Natural killer cell (primary cell): ENCODE results near the gene TGFBR1. TPM values are rescaled to one million over a fixed set of nuclear protein-coding genes. Genes with fewer than 3 reads are reported as not detected.
A peak's percentile ranks its signal among the peaks of the same experiment; 100 is the strongest.

ENCODE experiments used
- ATAC-seq, 3 donors: fragments of 150-1000 bp in 2 of 3; fragments of 200-7000 bp in 1 of 3; cut with Tn5 transposase; 1 replicate in 1 of 3; 2 replicates in 2 of 3; pipeline ENCODE4 v1.10.0; 2021; ENCODE audit warnings: mild to moderate bottlenecking in 2 of 3, moderate library complexity in 2 of 3
- DNase-seq, 2 donors: peaks; one replicate each; pipeline versions ENCODE4 v3.0.0 to v3.0.0-alpha.2; 2013 to 2021; ENCODE audit warnings: mixed read lengths in 1 of 2
- H3K27ac ChIP-seq: one replicate; pipeline ENCODE4 v1.5.1; 2013; ENCODE audit warnings: mild to moderate bottlenecking, low read length
- H3K27me3 ChIP-seq: one replicate; pipeline ENCODE4 v1.6.1; 2013; ENCODE audit warnings: low read length; ENCODE audit not compliant: control insufficient read depth, insufficient read depth
- H3K36me3 ChIP-seq: one replicate; pipeline ENCODE4 v1.6.1; 2013; ENCODE audit warnings: low read length; ENCODE audit not compliant: control insufficient read depth, insufficient read depth
- H3K4me1 ChIP-seq: one replicate; pipeline ENCODE4 v1.6.1; 2013; ENCODE audit warnings: low read length; ENCODE audit not compliant: control insufficient read depth, insufficient read depth
- H3K4me3 ChIP-seq: one replicate; pipeline ENCODE4 v1.5.1; 2013; ENCODE audit warnings: low read length
- H3K9me3 ChIP-seq: one replicate; pipeline ENCODE4 v1.6.1; 2013; ENCODE audit warnings: low read length; ENCODE audit not compliant: control insufficient read depth, insufficient read depth
- H3K27ac Mint-ChIP-seq, 2 donors: one replicate each; pipeline ENCODE4 v1.8.0; 2022; ENCODE audit warnings: mild to moderate bottlenecking in 2 of 2, mixed read lengths in 2 of 2, moderate library complexity in 1 of 2
- H3K27me3 Mint-ChIP-seq, 2 donors: one replicate each; pipeline ENCODE4 v1.8.0; 2022; ENCODE audit warnings: low read depth in 2 of 2, mixed read lengths in 2 of 2
- H3K36me3 Mint-ChIP-seq: one replicate; pipeline ENCODE4 v1.8.0; 2022; ENCODE audit warnings: mixed read lengths
- H3K4me1 Mint-ChIP-seq, 2 donors: one replicate each; pipeline ENCODE4 v1.8.0; 2022; ENCODE audit warnings: mixed read lengths in 2 of 2
- H3K4me3 Mint-ChIP-seq: one replicate; pipeline ENCODE4 v1.8.0; 2022; ENCODE audit warnings: mild to moderate bottlenecking, moderate library complexity, mixed read lengths
- H3K9me3 Mint-ChIP-seq, 2 donors: one replicate each; pipeline ENCODE4 v1.8.0; 2022; ENCODE audit warnings: mixed read lengths in 2 of 2
- CTCF ChIP-seq: fragments of 200-600 bp; IDR thresholded peaks from one replicate; pipeline ENCODE4 v1.8.0; 2022; ENCODE audit warnings: antibody characterized with exemption
- whole genome bisulfite sequencing: methylation state at CpG from one replicate; pipeline ENCODE4 v1.1.7; 2013; ENCODE audit warnings: missing lambda C conversion rate; ENCODE audit not compliant: insufficient coverage; 5-methylcytosine and 5-hydroxymethylcytosine counted together
- intact Hi-C: fragments of 100-400 bp; cut with micrococcal nuclease; formaldehyde crosslinking; loops from one replicate; pipeline ENCODE4 v1.14.2; 2022
- total RNA-seq, 4 donors: library from RNA; stranded (reverse); fragments of 120-200 nt in 1 of 4; gene quantifications; one replicate each; pipeline versions ENCODE4 v1.2.3 to v1.2.4, GENCODE V29; 2013 to 2022

TGFBR1 gene
- total RNA-seq, 3 donors from 2014 or later (not counting 1 experiment from before 2014, with no cell fraction given) = 78.0 to 120 (median 113) TPM

- intact Hi-C loops = no loop called here
- no peak overlapping the region for H3K4me3 Mint-ChIP-seq
- Histone ChIP-seq H3K36me3 (no peaks in the 10 kb centered on the region), H3K27ac (no peak overlapping the region), H3K27me3 (no peaks in the 10 kb centered on the region), H3K9me3 (no peaks in the 10 kb centered on the region), H3K4me3 (no peak overlapping the region), H3K4me1 (peaks cover 29% of the 10 kb centered on the region)
- 76% methylated on average over 4 of the region's 5 CpGs for WGBS
- TF ChIP-seq CTCF = no peak
- no peaks in the 10 kb centered on the region for H3K27me3 Mint-ChIP-seq
- DNase-seq (no peak), ATAC-seq (no peak)
- no peaks in the 10 kb centered on the region for H3K36me3 Mint-ChIP-seq
- no peaks in the 10 kb centered on the region for H3K9me3 Mint-ChIP-seq
- peak overlapping the region; percentile 14 to 78 for H3K27ac Mint-ChIP-seq
- H3K4me1 Mint-ChIP-seq = peaks cover 80 to 84% of the 10 kb centered on the region in 2 donors
Measured at GRCh38 chr9:99101271-99101670, 3.6 kb upstream of the TGFBR1 start.

- no peaks in the 10 kb centered on the region for H3K27me3 Mint-ChIP-seq
- no peak overlapping the region for H3K4me3 Mint-ChIP-seq
- ATAC-seq = no peak
- WGBS = 100% methylated on average over 1 of the region's 2 CpGs
- peak overlapping the region; percentile 91 to 98 for H3K27ac Mint-ChIP-seq
- no peak overlapping the region for H3K27ac ChIP-seq
- no peak for TF ChIP-seq CTCF
- DNase-seq = no peak
- no peaks in the 10 kb centered on the region for H3K36me3 Mint-ChIP-seq
- no peaks in the 10 kb centered on the region for H3K9me3 Mint-ChIP-seq
- intact Hi-C loops = no loop called here
- peaks cover 80 to 84% of the 10 kb centered on the region in 2 donors for H3K4me1 Mint-ChIP-seq
- no peaks in the 10 kb centered on the region for H3K36me3 ChIP-seq
- peaks cover 29% of the 10 kb centered on the region for H3K4me1 ChIP-seq
- no peaks in the 10 kb centered on the region for H3K27me3 ChIP-seq
- H3K9me3 ChIP-seq = no peaks in the 10 kb centered on the region
- H3K4me3 ChIP-seq = no peak overlapping the region
Measured at GRCh38 chr9:99101812-99102211, 3.1 kb upstream of the TGFBR1 start.

- no peaks in the 10 kb centered on the region for H3K36me3 Mint-ChIP-seq
- DNase-seq (no peak), ATAC-seq (no peak)
- 94% methylated on average over 9 of the region's 11 CpGs for WGBS
- peak overlapping the region; percentile 91 to 98 for H3K27ac Mint-ChIP-seq
- Histone ChIP-seq H3K9me3 (no peaks in the 10 kb centered on the region), H3K27me3 (no peaks in the 10 kb centered on the region), H3K4me1 (peaks cover 27% of the 10 kb centered on the region), H3K4me3 (no peak overlapping the region), H3K27ac (no peak overlapping the region), H3K36me3 (no peaks in the 10 kb centered on the region)
- no peaks in the 10 kb centered on the region for H3K9me3 Mint-ChIP-seq
- peak overlapping the region; percentile 86 for H3K4me3 Mint-ChIP-seq
- no peaks in the 10 kb centered on the region for H3K27me3 Mint-ChIP-seq
- no peak for TF ChIP-seq CTCF
- intact Hi-C loops = no loop called here
- H3K4me1 Mint-ChIP-seq = peaks cover 84 to 86% of the 10 kb centered on the region in 2 donors
Measured at GRCh38 chr9:99103054-99103895, 1.6 kb upstream of the TGFBR1 start.
